Neuron (in vitro differentiated cells): ENCODE data around the gene SETD1B.
"Not testable (repeated sequence)": the region's sequence is repeated elsewhere in the genome, so short reads cannot be mapped to it uniquely, and the experiment has no call there.

ENCODE experiments used
- H2AFZ ChIP-seq: one replicate; pipeline ENCODE4 v1.6.1; 2013; ENCODE audit warnings: low read depth, mild to moderate bottlenecking, inconsistent platforms, low read length, moderate library complexity
- H3K27me3 ChIP-seq: one replicate; pipeline ENCODE4 v1.6.1; 2013; ENCODE audit warnings: low read length; ENCODE audit not compliant: insufficient read depth
- H3K36me3 ChIP-seq: one replicate; pipeline ENCODE4 v1.6.1; 2013; ENCODE audit warnings: low read length; ENCODE audit not compliant: insufficient read depth
- H3K4me1 ChIP-seq: one replicate; pipeline ENCODE4 v1.6.1; 2013; ENCODE audit warnings: low read length; ENCODE audit not compliant: insufficient read depth
- H3K4me3 ChIP-seq: 2 replicates; pipeline ENCODE4 v1.5.1; 2013; ENCODE audit warnings: mild to moderate bottlenecking, low read length, moderate library complexity
- H3K9me3 ChIP-seq: one replicate; pipeline ENCODE4 v1.6.1; 2013; ENCODE audit warnings: low read length

SETD1B gene

GRCh38 chr12:121839993-121840761 is 36.4 kb downstream of the SETD1B start:
- Histone ChIP-seq H3K36me3 (no peaks in the 10 kb centered on the region), H3K4me3 (peak overlapping the region; percentile 53), H3K27me3 (no peaks in the 10 kb centered on the region), H3K9me3 (no peaks in the 10 kb centered on the region), H2AFZ (peak overlapping the region; percentile 49), H3K4me1 (peaks cover 2% of the 10 kb centered on the region)

- H3K4me1 ChIP-seq: peaks cover 2% of the 10 kb centered on the region
- no peak overlapping the region for H2AFZ ChIP-seq
- H3K9me3 ChIP-seq: no peaks in the 10 kb centered on the region
- no peaks in the 10 kb centered on the region for H3K27me3 ChIP-seq
- no peaks in the 10 kb centered on the region for H3K36me3 ChIP-seq
- no peak overlapping the region for H3K4me3 ChIP-seq
Measured at GRCh38 chr12:121843236-121843982, 39.6 kb downstream of the SETD1B start.

- no peaks in the 10 kb centered on the region for H3K27me3 ChIP-seq
- no peaks in the 10 kb centered on the region for H3K9me3 ChIP-seq
- no peak overlapping the region for H3K4me3 ChIP-seq
- H3K36me3 ChIP-seq: no peaks in the 10 kb centered on the region
- no peak overlapping the region for H2AFZ ChIP-seq
- H3K4me1 ChIP-seq: no peaks in the 10 kb centered on the region
Measured at GRCh38 chr12:121845701-121846100, 41.9 kb downstream of the SETD1B start.

- H3K4me1 ChIP-seq: no peaks in the 10 kb centered on the region
- H3K4me3 ChIP-seq: no peak overlapping the region
- no peaks in the 10 kb centered on the region for H3K36me3 ChIP-seq
- no peaks in the 10 kb centered on the region for H3K27me3 ChIP-seq
- H2AFZ ChIP-seq: no peak overlapping the region
- H3K9me3 ChIP-seq: no peaks in the 10 kb centered on the region
Measured at GRCh38 chr12:121849211-121849610, 45.4 kb downstream of the SETD1B start.

- Histone ChIP-seq H3K4me3 (no peak overlapping the region), H3K4me1 (no peaks in the 10 kb centered on the region), H2AFZ (no peak overlapping the region), H3K36me3 (no peaks in the 10 kb centered on the region), H3K27me3 (no peaks in the 10 kb centered on the region), H3K9me3 (no peaks in the 10 kb centered on the region)
Measured at GRCh38 chr12:121849665-121850064, 45.9 kb downstream of the SETD1B start.

- not testable (repeated sequence) for H3K4me3 ChIP-seq, H2AFZ ChIP-seq, H3K27me3 ChIP-seq, H3K4me1 ChIP-seq, H3K36me3 ChIP-seq, H3K9me3 ChIP-seq
Measured at GRCh38 chr12:121852392-121852791, 48.6 kb downstream of the SETD1B start.

- peaks cover 22% of the 10 kb centered on the region for H3K4me1 ChIP-seq
- H3K9me3 ChIP-seq: no peaks in the 10 kb centered on the region
- no peak overlapping the region for H3K4me3 ChIP-seq
- H2AFZ ChIP-seq: no peak overlapping the region
- H3K36me3 ChIP-seq: no peaks in the 10 kb centered on the region
- H3K27me3 ChIP-seq: no peaks in the 10 kb centered on the region
Measured at GRCh38 chr12:121857322-121858246, 53.8 kb downstream of the SETD1B start.

GRCh38 chr12:121858318-121858661 is 54.5 kb downstream of the SETD1B start:
- no peaks in the 10 kb centered on the region for H3K27me3 ChIP-seq
- no peak overlapping the region for H3K4me3 ChIP-seq
- H3K36me3 ChIP-seq: no peaks in the 10 kb centered on the region
- H3K9me3 ChIP-seq: no peaks in the 10 kb centered on the region
- H3K4me1 ChIP-seq: peaks cover 22% of the 10 kb centered on the region
- H2AFZ ChIP-seq: no peak overlapping the region

- Histone ChIP-seq H3K4me3 (no peak within 1 kb of the TSS), H3K27me3 (no peaks in the 10 kb centered on the region)
Measured at GRCh38 chr12:121858662-121859572, 55.1 kb downstream of the SETD1B start, which contains the start of gene HPD. HPD (minus strand) TSS chr12:121858859; CDS start chr12:121858823, 36 bp downstream.

GRCh38 chr12:121860257-121860656 is 56.4 kb downstream of the SETD1B start:
- Histone ChIP-seq H3K9me3 (no peaks in the 10 kb centered on the region), H3K27me3 (no peaks in the 10 kb centered on the region), H3K4me3 (no peak overlapping the region), H3K4me1 (peaks cover 22% of the 10 kb centered on the region), H3K36me3 (no peaks in the 10 kb centered on the region), H2AFZ (no peak overlapping the region)

More at GRCh38 chr12:121858662-121859572, 55.1 kb downstream of the SETD1B start, which contains the start of gene HPD:
- Histone ChIP-seq H2AFZ (no peak within 1 kb of the TSS), H3K36me3 (no peaks in the 10 kb centered on the region), H3K4me1 (peaks cover 22% of the 10 kb centered on the region), H3K9me3 (no peaks in the 10 kb centered on the region)

GRCh38 chr12:121860699-121861098 is 56.9 kb downstream of the SETD1B start:
- not testable (repeated sequence) for H3K36me3 ChIP-seq, H3K27me3 ChIP-seq, H3K4me3 ChIP-seq, H2AFZ ChIP-seq, H3K9me3 ChIP-seq
- peaks cover 22% of the 10 kb centered on the region for H3K4me1 ChIP-seq

- no peaks in the 10 kb centered on the region for H3K9me3 ChIP-seq
- peak overlapping the region; percentile 49 for H2AFZ ChIP-seq
- peak overlapping the region; percentile 36 for H3K4me3 ChIP-seq
- H3K4me1 ChIP-seq: peaks cover 22% of the 10 kb centered on the region
- H3K27me3 ChIP-seq: no peaks in the 10 kb centered on the region
- H3K36me3 ChIP-seq: no peaks in the 10 kb centered on the region
Measured at GRCh38 chr12:121861636-121862254, 57.9 kb downstream of the SETD1B start.
